ENCODE data around the gene TAC3.
A peak's percentile ranks its signal among the peaks of the same experiment; 100 is the strongest.

The TAC3 gene

GRCh38 chr12:57009949-57010626 is 6.2 kb downstream of the TAC3 start:
- TF ChIP-seq CTCF (IDR thresholded peaks at IDR 0.05; ENCODE audit: low read depth, low read length), result no peak
- no peak overlapping the region for H3K4me3 ChIP-seq (ENCODE audit: low read depth, low read length)

GRCh38 chr12:57008178-57008577 is 8.2 kb downstream of the TAC3 start:
- TF ChIP-seq CTCF (IDR thresholded peaks at IDR 0.05; ENCODE audit: low read depth, low read length), result peak; percentile 69
- no peak overlapping the region for H3K4me3 ChIP-seq (ENCODE audit: low read depth, low read length)

- TF ChIP-seq CTCF (IDR thresholded peaks at IDR 0.05; ENCODE audit: low read depth, low read length), result no peak
Measured at GRCh38 chr12:57006809-57007475, 9.4 kb downstream of the TAC3 start.

GRCh38 chr12:57005980-57006808 is 10.1 kb downstream of the TAC3 start, which contains the start of gene ZBTB39:
TSS of gene ZBTB39 (minus strand) at chr12:57006546. CDS start at chr12:57004917, 1,629 bp downstream.
- peak; percentile 44 for TF ChIP-seq CTCF (IDR thresholded peaks at IDR 0.05; ENCODE audit: low read depth, low read length)

More at GRCh38 chr12:57006809-57007475, 9.4 kb downstream of the TAC3 start:
- H3K4me3 ChIP-seq (ENCODE audit: low read depth, low read length), result peak overlapping the region; percentile 43; the same call in 1 of the 2 replicates

GRCh38 chr12:57004651-57005050 is 11.7 kb downstream of the TAC3 start:
- H3K4me3 ChIP-seq (ENCODE audit: low read depth, low read length), result no peak overlapping the region
- no peak for TF ChIP-seq CTCF (IDR thresholded peaks at IDR 0.05; ENCODE audit: low read depth, low read length)

More at GRCh38 chr12:57005980-57006808, 10.1 kb downstream of the TAC3 start, which contains the start of gene ZBTB39:
- peak within 1 kb of the TSS; percentile 88 for H3K4me3 ChIP-seq (ENCODE audit: low read depth, low read length)

GRCh38 chr12:57003395-57003794 is 12.9 kb downstream of the TAC3 start:
- no peak overlapping the region for H3K4me3 ChIP-seq (ENCODE audit: low read depth, low read length)
- no peak for TF ChIP-seq CTCF (IDR thresholded peaks at IDR 0.05; ENCODE audit: low read depth, low read length)
